Endodermal cell (in vitro differentiated cells): ENCODE data around the gene QRFPR. TPM values are rescaled to one million over a fixed set of nuclear protein-coding genes. Genes with fewer than 3 reads are reported as not detected.

Experiments used
- DNase-seq: peaks from one replicate; pipeline ENCODE4 v3.0.0-alpha.2; 2017
- H3K27ac ChIP-seq: 2 replicates; pipeline ENCODE4 v1.5.1; 2013; ENCODE audit warnings: mild to moderate bottlenecking, low read depth, low read length, moderate library complexity
- H3K27me3 ChIP-seq: 2 replicates; pipeline ENCODE4 v1.6.1; 2013; ENCODE audit warnings: mild to moderate bottlenecking, low read length, moderate library complexity; ENCODE audit not compliant: insufficient read depth, control insufficient read depth, poor library complexity, severe bottlenecking
- H3K36me3 ChIP-seq: 2 replicates; pipeline ENCODE4 v1.7.0; 2013; ENCODE audit warnings: mild to moderate bottlenecking, low read length, moderate library complexity; ENCODE audit not compliant: control insufficient read depth, insufficient read depth
- H3K4me1 ChIP-seq: one replicate; pipeline ENCODE4 v1.7.0; 2013; ENCODE audit warnings: low read length; ENCODE audit not compliant: control insufficient read depth, insufficient read depth
- H3K4me3 ChIP-seq: 2 replicates; pipeline ENCODE4 v1.5.1; 2013; ENCODE audit warnings: mild to moderate bottlenecking, low read length, moderate library complexity
- H3K9ac ChIP-seq: 2 replicates; pipeline ENCODE4 v1.6.1; 2013; ENCODE audit warnings: mild to moderate bottlenecking, low read length, moderate library complexity; ENCODE audit not compliant: poor library complexity, severe bottlenecking; ENCODE audit errors: extremely low read depth
- H3K9me3 ChIP-seq: 2 replicates; pipeline ENCODE4 v1.6.1; 2013; ENCODE audit warnings: mild to moderate bottlenecking, low read length, moderate library complexity; ENCODE audit not compliant: control insufficient read depth
- H3K27ac Mint-ChIP-seq: 2 replicates; pipeline ENCODE4 v1.8.0; 2020; ENCODE audit warnings: mixed read lengths
- H3K27me3 Mint-ChIP-seq: 2 replicates; pipeline ENCODE4 v1.8.0; 2021; ENCODE audit warnings: mild to moderate bottlenecking, mixed read lengths; ENCODE audit not compliant: insufficient read depth
- H3K36me3 Mint-ChIP-seq: 2 replicates; pipeline ENCODE4 v1.8.0; 2020; ENCODE audit warnings: low read depth, mixed read lengths
- H3K4me1 Mint-ChIP-seq: 2 replicates; pipeline ENCODE4 v1.8.0; 2020; ENCODE audit warnings: mixed read lengths
- H3K4me3 Mint-ChIP-seq: 2 replicates; pipeline ENCODE4 v1.8.0; 2020; ENCODE audit warnings: mild to moderate bottlenecking, moderate library complexity, mixed read lengths
- H3K9me3 Mint-ChIP-seq: 2 replicates; pipeline ENCODE4 v1.8.0; 2020; ENCODE audit warnings: mild to moderate bottlenecking, mixed read lengths
- CTCF ChIP-seq: fragments of 200-600 bp; sonication (generic); conservative IDR thresholded peaks from 2 replicates; pipeline ENCODE4 v1.5.0; 2021; ENCODE audit warnings: antibody characterized with exemption, mild to moderate bottlenecking
- WGBS, 2 experiments: methylation state at CpG; one replicate each; pipeline versions ENCODE4 v1.1.5 to v1.1.7; 2013; ENCODE audit warnings: missing lambda C conversion rate in 2 of 2, mixed read lengths in 1 of 2; ENCODE audit not compliant: insufficient coverage in 1 of 2, insufficient read length in 1 of 2; 5-methylcytosine and 5-hydroxymethylcytosine counted together
- total RNA-seq, 2 donors: library from RNA; stranded (reverse); fragmentation: NEBNext Ultra II Directional in 1 of 2; extraction: Animal tissue kit (Norgen Biotek cat#: 25700) in 1 of 2; gene quantifications; 2 replicates in 1 of 2; 3 replicates in 1 of 2; pipeline ENCODE4 v1.2.1, GENCODE V29; 2021

QRFPR gene
- total RNA-seq, 2 donors from 2014 or later, result 0.22 TPM; not detected in 1

GRCh38 chr4:121278811-121279368 is 101.9 kb downstream of the QRFPR start:
- Mint-ChIP-seq H3K27me3 (peaks cover 11% of the 10 kb centered on the region), H3K4me3 (no peak overlapping the region), H3K27ac (no peak overlapping the region), H3K36me3 (no peaks in the 10 kb centered on the region), H3K9me3 (no peaks in the 10 kb centered on the region), H3K4me1 (no peaks in the 10 kb centered on the region)
- Histone ChIP-seq H3K9me3 (no peaks in the 10 kb centered on the region), H3K4me1 (no peaks in the 10 kb centered on the region), H3K27me3 (no peaks in the 10 kb centered on the region), H3K4me3 (no peak overlapping the region), H3K27ac (no peak overlapping the region), H3K9ac (no peak overlapping the region), H3K36me3 (no peaks in the 10 kb centered on the region)
- 80 to 94% methylated on average over 2 to 4 of the region's 4 CpGs for WGBS, 2 experiments
- TF ChIP-seq CTCF, result no peak
- DNase-seq, result no peak

Other genes starting within 250 kb of the QRFPR start
- gene TNIP3, start 216.7 kb downstream of the QRFPR start, total RNA-seq, result under 1 TPM in 1 of 2 donors, not detected in 1; 0.11 TPM